Keratinocyte (primary cell): ENCODE measurements around the gene MDM2. TPM values are rescaled to one million over a fixed set of nuclear protein-coding genes. Genes with fewer than 3 reads are reported as not detected.

ENCODE experiments used
- DNase-seq: peaks from one replicate; pipeline ENCODE4 v3.0.0-alpha.2; 2011; ENCODE audit warnings: low read depth, missing footprints, low spot score
- FAIRE-seq: peaks from 2 replicates; lab custom pipeline; 2011; peaks lifted over from hg19 to GRCh38; lab: Jason Lieb, UNC
- H2AFZ ChIP-seq: 2 replicates; pipeline ENCODE4 v1.6.0; 2012; ENCODE audit warnings: low read length, control low read depth, inconsistent platforms; ENCODE audit not compliant: control insufficient read depth
- H3K27ac ChIP-seq: 2 replicates; pipeline ENCODE4 v1.5.1; 2011; ENCODE audit warnings: low read length; ENCODE audit not compliant: control insufficient read depth, insufficient read depth
- H3K27me3 ChIP-seq: 3 replicates; pipeline ENCODE4 v1.6.0; 2011; ENCODE audit warnings: low read length; ENCODE audit not compliant: control insufficient read depth, insufficient read depth; ENCODE audit errors: extremely low read depth
- H3K36me3 ChIP-seq, 2 experiments: 2 replicates in 1 of 2; 3 replicates in 1 of 2; pipeline ENCODE4 v1.5.1; 2011; ENCODE audit warnings: low read length in 2 of 2, mild to moderate bottlenecking in 1 of 2; ENCODE audit not compliant: control insufficient read depth in 2 of 2, insufficient read depth in 2 of 2; ENCODE audit errors: extremely low read depth in 1 of 2
- H3K4me1 ChIP-seq: 3 replicates; pipeline ENCODE4 v1.5.1; 2011; ENCODE audit warnings: low read length; ENCODE audit not compliant: control insufficient read depth, insufficient read depth; ENCODE audit errors: extremely low read depth
- H3K4me2 ChIP-seq: 3 replicates; pipeline ENCODE4 v1.6.0; 2011; ENCODE audit warnings: low read depth, low read length; ENCODE audit not compliant: control insufficient read depth, insufficient read depth; ENCODE audit errors: extremely low read depth
- H3K4me3 ChIP-seq, 3 experiments: fragments of 200-600 bp in 1 of 3; sonication (generic) in 1 of 3; 2 replicates in 2 of 3; 3 replicates in 1 of 3; pipeline ENCODE4 v1.5.1; 2011 to 2016; ENCODE audit warnings: low read length in 3 of 3, mild to moderate bottlenecking in 3 of 3, control low read depth in 2 of 3, inconsistent platforms in 1 of 3, low read depth in 1 of 3, mixed read lengths in 1 of 3, mixed run types in 1 of 3, moderate library complexity in 1 of 3; ENCODE audit not compliant: control insufficient read depth in 2 of 3, insufficient read depth in 2 of 3; ENCODE audit errors: extremely low read depth in 1 of 3
- H3K79me2 ChIP-seq: 2 replicates; pipeline ENCODE4 v1.6.0; 2012; ENCODE audit warnings: low read length; ENCODE audit not compliant: control insufficient read depth, insufficient read depth
- H3K9ac ChIP-seq: 3 replicates; pipeline ENCODE4 v1.6.0; 2011; ENCODE audit warnings: low read length; ENCODE audit not compliant: control insufficient read depth, insufficient read depth; ENCODE audit errors: extremely low read depth
- H3K9me1 ChIP-seq: 3 replicates; pipeline ENCODE4 v1.6.0; 2011; ENCODE audit warnings: low read length; ENCODE audit not compliant: control insufficient read depth, insufficient read depth; ENCODE audit errors: extremely low read depth
- H3K9me3 ChIP-seq: 2 replicates; pipeline ENCODE4 v1.5.1; 2012; ENCODE audit warnings: low read depth, low read length; ENCODE audit not compliant: control insufficient read depth
- H4K20me1 ChIP-seq: 3 replicates; pipeline ENCODE4 v1.6.0; 2011; ENCODE audit warnings: low read length; ENCODE audit not compliant: control insufficient read depth, insufficient read depth; ENCODE audit errors: extremely low read depth
- CTCF ChIP-seq, 3 experiments: IDR thresholded peaks in 1 of 3; conservative IDR thresholded peaks in 1 of 3; optimal IDR thresholded peaks in 1 of 3; 2 replicates in 2 of 3; 3 replicates in 1 of 3; pipeline versions ENCODE3 to v1.5.1; 2011; ENCODE audit warnings: low read length in 3 of 3, mild to moderate bottlenecking in 3 of 3, moderate library complexity in 2 of 3, control low read depth in 1 of 3, inconsistent platforms in 1 of 3; ENCODE audit not compliant: insufficient read depth in 2 of 3; ENCODE audit errors: extremely low read depth in 1 of 3
- EZH2 ChIP-seq: IDR thresholded peaks from one replicate; pipeline ENCODE4 v1.6.1; 2012; ENCODE audit warnings: inconsistent platforms, mild to moderate bottlenecking, low read length, moderate library complexity
- dilution Hi-C: fragments of 300-500 bp; cut with MboI; formaldehyde crosslinking; loops from one replicate; pipeline ENCODE4 v1.7.0; 2020; ENCODE audit warnings: low sequenced_read_pairs; ENCODE audit not compliant: extremely low pct_ligation_motif_present
- polyA plus RNA-seq, 5 experiments: library from polyadenylated mRNA; depleted of rRNA in 3 of 5; stranded (reverse) in 3 of 5; stranded (forward) in 1 of 5; unstranded in 1 of 5; fragments of >200 nt; gene quantifications; 1 replicate in 1 of 5; 2 replicates in 3 of 5; 3 replicates in 1 of 5; pipeline versions ENCODE4 v1.2.1 to v1.2.3, GENCODE V29; 2011 to 2012; ENCODE audit warnings: missing spikeins in 2 of 5, low read depth in 1 of 5, low replicate concordance in 1 of 5

The MDM2 gene
- polyA plus RNA-seq, 1 donor (not counting 4 experiments of a cell fraction or from before 2014, with no cell fraction given): 55.0 TPM

DNA sequence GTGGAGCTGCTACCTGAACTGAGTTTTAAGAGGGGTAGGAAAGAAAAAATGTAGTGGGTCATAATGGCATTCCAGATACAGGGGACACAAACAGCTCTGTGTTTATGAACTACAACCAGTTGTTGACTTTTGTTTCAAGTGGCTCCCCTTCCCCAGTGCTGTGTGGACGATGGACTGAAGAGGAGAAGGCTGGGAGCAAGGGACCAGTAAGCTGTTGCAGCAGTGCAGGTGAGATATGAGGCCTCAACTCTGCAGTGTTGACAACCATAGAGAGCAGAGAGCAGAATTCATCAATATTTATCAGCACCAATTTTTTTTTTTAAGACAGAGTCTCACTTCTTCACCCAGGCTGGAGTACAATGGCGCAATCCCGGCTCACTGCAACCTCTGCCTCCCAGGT is 46.6 kb downstream of the MDM2 start:
- Histone ChIP-seq H3K4me2 (no peak overlapping the region), H4K20me1 (no peaks in the 10 kb centered on the region), H3K36me3 (no peaks in the 10 kb centered on the region), H3K4me1 (no peaks in the 10 kb centered on the region), H3K9me3 (no peaks in the 10 kb centered on the region), H3K27me3 (no peaks in the 10 kb centered on the region), H3K9me1 (no peaks in the 10 kb centered on the region), H3K9ac (no peak overlapping the region), H2AFZ (no peak overlapping the region), H3K4me3 (no peak overlapping the region), H3K79me2 (no peaks in the 10 kb centered on the region), H3K27ac (no peak overlapping the region)
- DNase-seq: no peak
- dilution Hi-C loops: no loop called here
- FAIRE-seq: no peak
- no peak for TF ChIP-seq EZH2
- no peak for TF ChIP-seq CTCF (optimal IDR thresholded peaks at IDR 0.05 in 1 of 3, IDR thresholded peaks at IDR 0.05 in 1 of 3, conservative IDR thresholded peaks at IDR 0.05 in 1 of 3; ENCODE audit: extremely low read depth in 1 of 3, insufficient read depth in 2 of 3, low read length in 3 of 3)

DNA sequence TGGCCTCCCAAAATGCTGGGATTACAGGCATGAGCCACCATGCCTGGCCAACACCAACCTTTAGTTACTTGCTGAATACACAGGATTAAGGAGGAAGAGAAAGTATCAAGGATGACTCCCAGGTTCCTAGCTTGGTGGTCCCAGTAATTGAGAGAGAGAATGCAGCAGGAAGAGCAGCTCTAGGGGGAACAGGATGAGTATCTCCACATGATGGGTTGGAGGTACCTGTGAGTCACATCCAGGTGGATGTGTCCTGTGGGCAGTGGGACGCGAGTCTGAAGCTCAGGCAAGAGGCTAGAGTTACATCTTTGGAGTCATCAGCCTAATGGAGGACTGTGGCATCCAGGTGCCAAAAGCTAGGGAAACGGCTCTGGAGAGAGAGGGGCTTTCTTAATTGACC is 47.1 kb downstream of the MDM2 start:
- H3K9me1 ChIP-seq: no peaks in the 10 kb centered on the region
- H3K36me3 ChIP-seq: no peaks in the 10 kb centered on the region
- no peak overlapping the region for H3K27ac ChIP-seq
- H3K27me3 ChIP-seq: no peaks in the 10 kb centered on the region
- no peaks in the 10 kb centered on the region for H3K9me3 ChIP-seq
- no peak for DNase-seq
- H3K4me1 ChIP-seq: no peaks in the 10 kb centered on the region
- H3K4me2 ChIP-seq: no peak overlapping the region
- H3K9ac ChIP-seq: no peak overlapping the region
- no peaks in the 10 kb centered on the region for H4K20me1 ChIP-seq
- no peaks in the 10 kb centered on the region for H3K79me2 ChIP-seq
- dilution Hi-C loops: no loop called here
- TF ChIP-seq EZH2: no peak
- TF ChIP-seq CTCF (optimal IDR thresholded peaks at IDR 0.05 in 1 of 3, IDR thresholded peaks at IDR 0.05 in 1 of 3, conservative IDR thresholded peaks at IDR 0.05 in 1 of 3; ENCODE audit: extremely low read depth in 1 of 3, insufficient read depth in 2 of 3, low read length in 3 of 3): no peak
- no peak overlapping the region for H2AFZ ChIP-seq
- H3K4me3 ChIP-seq: no peak overlapping the region
- no peak for FAIRE-seq
